ENCODE results near the gene RGPD8.
"Not testable (repeated sequence)": the region's sequence is repeated elsewhere in the genome, so short reads cannot be mapped to it uniquely, and the experiment has no call there.

RGPD8 gene

DNA sequence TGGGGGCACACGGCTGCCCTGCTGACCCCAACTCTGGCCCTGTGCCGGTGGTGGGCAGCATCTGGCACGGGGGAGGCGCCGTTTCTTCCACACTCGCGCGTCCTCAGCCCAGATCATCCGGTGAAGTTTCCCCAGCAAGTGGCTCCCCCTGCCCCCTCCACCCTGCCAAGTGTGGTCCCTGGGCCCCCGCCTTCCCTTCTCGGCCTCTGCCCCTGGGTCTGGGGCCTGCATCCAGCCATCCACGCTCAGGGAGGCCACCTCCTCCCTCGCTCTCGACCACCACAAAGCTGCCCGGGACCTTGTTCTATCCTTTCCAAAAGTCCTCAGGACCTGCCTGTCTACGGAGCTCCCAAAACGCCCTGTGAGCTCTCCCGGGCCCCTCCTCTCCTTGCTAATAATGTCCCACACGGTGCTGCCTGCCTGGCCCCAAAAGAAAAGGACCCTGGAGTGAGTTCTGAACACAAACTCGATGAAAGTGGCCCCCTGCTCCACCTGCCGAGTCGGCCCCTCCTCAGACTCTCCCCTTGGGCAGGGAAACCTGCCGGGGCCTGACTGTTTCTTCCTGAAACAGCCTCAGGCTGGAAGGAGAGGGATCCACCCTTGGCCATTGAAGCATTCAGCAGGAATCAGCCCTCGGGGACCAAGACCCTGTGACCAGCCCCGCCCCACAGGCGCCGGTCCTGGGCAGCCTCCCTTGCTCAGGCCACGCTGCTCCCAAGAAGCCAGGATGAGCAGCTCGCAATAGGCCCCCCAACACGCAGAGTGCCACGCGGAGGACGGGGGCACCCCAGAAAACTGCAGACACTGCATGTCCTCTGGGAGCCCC, 1.7 kb upstream of the RGPD8 start:
- not testable (repeated sequence) for DNase-seq (ENCODE audit: low spot score)

DNA sequence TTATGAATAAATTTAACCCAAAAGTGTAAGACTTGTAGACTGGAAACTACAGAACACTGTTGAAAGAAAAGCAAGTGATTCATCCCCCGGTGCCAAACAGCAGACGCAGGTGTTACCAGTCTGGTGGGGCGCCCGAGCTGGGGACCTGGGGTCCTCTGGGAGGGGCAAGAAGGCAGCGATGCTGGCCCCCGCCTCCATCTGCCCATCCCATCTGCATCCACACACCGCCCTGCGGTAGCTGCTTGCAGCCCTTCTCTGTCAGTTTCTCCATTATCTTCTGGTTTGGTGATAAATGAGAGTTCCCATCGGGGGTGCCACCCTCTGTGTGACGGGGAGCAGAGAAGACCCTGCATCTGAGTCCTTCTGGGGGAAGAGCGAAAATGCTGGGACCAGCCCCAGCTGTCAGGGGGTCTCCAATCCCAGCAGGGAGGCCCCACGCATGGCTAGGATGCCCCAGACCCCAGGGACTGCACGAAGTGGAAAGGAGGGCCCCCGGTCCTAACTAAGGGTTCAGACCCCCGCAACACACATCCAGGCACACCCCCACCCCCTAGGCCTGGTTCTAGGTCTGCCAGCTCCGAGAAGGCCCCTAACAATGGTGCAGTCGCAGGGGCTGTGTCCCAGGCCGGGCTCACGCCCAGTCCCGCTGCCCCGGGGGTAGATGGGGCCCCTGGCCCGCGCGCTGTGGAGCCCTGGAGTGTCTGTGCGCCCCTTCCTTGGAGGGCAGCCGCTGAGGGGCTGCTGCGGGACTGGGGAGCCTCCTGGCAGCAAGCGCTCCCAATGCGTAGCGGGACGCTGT, 686 bp upstream of the RGPD8 start:
- no peak for DNase-seq (ENCODE audit: low spot score)

DNA sequence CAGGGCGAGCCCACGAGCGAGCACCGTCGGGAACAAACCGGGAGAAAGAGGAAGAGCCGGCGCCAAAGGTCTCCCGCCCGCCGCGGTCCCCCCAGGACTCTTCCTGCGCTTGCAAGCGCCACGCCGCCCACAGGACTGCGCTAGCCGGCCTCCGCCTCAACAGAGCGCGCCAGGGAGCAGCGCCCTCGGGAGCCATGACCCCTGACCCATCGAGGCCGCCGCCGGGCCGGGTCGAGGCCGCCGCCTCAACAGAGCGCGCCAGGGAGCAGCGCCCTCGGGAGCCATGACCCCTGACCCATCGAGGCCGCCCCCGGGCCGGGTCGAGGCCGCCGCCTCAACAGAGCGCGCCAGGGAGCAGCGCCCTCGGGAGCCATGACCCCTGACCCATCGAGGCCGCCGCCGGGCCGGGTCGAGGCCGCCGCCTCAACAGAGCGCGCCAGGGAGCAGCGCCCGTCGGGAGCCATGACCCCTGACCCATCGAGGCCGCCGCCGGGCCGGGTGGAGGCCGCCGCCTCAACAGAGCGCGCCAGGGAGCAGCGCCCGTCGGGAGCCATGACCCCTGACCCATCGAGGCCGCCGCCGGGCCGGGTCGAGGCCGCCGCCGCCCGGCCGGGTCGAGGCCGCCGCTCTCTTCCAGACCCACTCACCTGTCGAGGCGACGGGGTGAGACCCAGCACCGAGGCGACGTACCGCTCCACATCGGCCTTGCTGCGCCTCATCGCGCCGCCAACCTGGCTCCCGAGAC, 538 bp downstream of the RGPD8 start:
- DNase-seq (ENCODE audit: low spot score), result peak; percentile 9

DNA sequence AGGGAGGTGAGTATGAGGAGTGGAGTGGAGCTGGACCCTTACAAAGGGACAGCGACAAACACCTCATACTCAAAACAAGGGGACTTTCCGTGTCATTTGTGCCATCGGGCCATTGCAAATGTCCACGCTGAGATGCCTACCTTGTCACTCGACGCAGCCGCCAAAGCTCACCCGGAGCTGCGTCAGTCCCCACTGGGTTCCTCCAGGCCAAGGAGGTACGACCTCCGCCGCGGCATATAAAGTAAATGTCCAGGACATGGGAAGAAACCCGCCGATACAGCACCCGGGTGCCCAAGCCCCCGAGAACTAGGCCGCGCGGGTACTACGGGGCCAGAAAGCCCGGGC, 1.1 kb downstream of the RGPD8 start:
- DNase-seq (ENCODE audit: low spot score), result not testable (repeated sequence)

DNA sequence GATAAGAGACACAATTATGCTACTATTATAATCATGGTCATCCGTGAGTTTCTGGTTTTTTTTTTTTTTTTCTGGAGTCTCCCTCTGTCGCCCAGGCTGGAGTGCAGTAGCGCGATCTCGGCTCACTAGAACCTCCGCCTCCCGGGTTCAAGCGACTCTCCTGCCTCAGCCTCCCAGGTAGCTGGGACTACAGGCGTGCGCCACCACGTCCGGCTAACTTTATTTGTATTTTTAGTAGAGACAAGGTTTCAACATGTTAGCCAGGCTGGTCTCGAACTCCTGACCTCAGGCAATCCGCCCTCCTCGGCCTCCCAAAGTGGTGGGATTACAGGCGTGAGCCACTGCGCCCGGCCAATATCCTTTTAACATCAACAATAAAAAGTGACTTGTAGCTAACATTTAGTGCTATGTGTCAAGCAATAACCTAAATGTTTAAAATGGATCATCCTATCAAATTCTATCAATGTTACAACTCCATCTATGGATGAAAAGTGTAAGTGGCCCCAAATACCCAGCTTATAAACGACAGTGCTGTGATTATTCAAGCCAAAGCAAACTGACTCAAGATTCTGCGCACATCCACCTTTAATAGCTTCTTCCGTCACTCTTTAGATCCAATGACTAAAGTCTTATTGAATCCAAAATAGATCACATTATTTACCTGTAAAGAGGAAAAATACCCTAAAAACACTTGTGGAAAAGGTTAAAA, 1.7 kb downstream of the RGPD8 start:
- DNase-seq (ENCODE audit: low spot score), result not testable (repeated sequence)

DNA sequence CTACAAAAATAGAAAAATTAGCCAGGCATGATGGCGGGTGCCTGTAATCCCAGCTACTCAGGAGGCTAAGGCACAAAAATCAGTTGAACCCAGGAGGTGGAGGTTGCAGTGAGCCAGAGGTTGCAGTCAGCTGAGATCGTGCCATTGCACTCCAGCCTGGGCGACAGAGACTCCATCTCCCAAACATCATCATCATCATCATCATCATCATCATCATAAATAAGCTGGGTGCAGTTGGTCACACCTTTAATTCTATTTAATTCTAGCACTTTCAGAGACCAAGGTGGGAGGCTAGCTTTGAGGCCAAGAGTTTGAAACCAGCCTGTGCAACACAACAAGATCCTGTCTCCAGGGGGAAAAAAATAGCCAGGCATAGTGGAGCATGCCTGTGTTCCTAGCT, 8.9 kb downstream of the RGPD8 start:
- not testable (repeated sequence) for DNase-seq (ENCODE audit: low spot score)

DNA sequence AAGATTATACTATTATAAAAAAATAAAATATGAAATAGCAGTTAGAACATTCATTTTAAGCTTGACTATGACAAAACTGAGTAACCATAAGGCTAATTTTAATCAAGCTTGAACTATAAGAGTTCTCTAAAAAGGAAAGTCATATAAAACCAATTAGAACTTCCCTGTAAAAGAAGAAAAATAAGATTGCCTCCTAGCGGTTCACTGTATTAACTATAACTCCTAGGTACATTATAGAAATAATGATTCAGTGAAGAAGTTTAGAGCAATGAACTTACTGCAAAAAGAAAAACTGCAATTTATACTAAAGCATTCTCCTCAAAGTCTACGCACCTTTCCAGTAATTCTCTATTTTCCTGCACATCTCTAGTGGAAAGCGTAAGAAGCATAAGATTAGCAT, 16.6 kb downstream of the RGPD8 start:
- not testable (repeated sequence) for DNase-seq (ENCODE audit: low spot score)

DNA sequence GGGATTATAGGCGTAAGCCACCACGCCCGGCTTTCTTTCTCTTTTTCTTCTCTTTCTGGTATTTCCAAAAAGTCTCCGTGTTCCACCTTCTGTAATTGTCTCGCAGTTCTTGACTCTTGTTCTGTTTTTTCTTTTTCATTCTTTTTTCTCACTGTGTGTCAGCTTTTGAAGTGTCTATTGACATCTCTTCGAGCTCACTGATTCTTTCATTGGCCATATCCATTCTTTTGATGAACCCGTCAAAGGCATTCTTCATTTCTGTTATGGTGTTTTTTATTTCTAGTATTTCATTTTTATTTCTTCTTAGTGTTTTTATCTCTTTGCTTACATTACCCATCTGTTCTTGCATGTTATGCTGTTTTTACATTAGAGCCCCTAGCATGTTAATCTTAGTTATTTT, 73.4 kb downstream of the RGPD8 start:
- not testable (repeated sequence) for DNase-seq (ENCODE audit: low spot score)

DNA sequence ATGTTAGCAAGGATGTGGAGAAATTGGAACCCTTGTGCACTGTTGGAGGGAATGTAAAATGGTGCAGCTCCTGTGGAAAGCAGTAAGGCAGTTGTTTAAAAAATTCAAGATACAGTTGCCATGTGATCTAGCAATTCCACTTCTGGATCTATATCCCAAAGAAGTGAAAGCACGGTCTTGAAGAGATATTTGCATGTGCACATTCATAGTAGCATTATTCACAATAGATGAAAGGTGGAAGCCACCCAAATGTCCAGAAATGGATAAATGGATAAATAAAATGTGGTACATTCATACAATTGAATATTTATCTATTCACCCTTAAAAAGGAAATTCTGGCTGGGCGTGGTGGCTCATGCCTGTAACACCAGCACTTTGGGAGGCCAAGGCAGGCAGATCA, 79.1 kb downstream of the RGPD8 start:
- DNase-seq (ENCODE audit: low spot score), result not testable (repeated sequence)

DNA sequence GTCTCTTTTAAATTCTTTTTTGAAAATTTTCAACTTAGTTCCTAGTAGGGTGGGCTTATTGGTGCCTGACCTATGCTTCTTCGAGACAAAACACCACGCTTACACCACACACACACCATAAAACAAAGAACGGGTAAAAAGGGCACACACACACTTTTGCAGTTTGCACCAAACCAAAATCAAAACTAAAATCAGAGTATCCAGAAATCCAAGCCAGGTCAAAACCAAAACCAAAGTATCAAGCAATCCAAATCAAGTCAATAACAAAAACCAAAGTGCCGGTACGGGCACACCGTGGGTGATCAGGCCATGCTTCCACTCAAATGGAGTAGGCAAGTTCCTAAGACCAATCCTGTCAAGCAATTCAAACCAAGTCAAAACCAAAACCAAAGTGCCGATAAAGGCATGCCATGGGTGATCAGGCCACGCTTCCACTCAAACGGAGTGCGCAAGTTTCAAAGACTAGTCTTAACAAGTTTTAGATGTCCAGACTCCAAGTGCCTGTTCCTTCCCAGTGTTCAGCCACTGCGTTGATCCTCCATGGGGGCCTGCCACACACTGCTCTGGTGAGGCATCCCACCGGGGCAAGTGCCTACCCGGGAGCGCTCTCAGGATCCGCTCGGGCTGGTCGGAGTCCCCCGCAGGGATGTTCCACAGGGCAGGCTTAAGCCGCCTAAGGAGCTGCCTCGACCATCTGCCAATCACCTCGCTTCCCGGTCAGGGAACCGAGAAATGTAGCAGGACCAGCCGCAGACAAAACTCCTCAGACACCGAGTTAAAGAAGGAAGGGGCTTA, 80.4 kb downstream of the RGPD8 start:
- DNase-seq (ENCODE audit: low spot score), result not testable (repeated sequence)

DNA sequence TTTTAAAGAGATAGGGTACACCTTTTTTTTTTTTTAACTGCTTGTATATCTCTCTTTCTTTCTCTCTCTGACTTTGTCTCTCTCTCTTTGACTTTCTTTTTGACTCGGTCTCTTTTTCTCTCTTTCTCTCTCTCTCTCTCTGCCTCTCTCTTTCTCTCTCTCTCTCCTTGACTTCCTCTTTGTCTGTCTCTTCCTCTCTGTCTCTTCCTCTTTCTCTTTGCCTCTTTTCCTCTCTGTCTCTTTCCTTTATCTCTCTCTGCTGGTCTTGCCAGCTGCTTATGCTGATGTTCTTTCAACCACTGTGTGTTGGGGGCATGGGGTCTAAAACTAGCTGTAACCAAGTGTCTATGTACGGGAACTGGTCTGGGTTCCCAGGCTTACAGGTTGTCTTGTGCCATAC, 81.2 kb downstream of the RGPD8 start:
- not testable (repeated sequence) for DNase-seq (ENCODE audit: low spot score)

DNA sequence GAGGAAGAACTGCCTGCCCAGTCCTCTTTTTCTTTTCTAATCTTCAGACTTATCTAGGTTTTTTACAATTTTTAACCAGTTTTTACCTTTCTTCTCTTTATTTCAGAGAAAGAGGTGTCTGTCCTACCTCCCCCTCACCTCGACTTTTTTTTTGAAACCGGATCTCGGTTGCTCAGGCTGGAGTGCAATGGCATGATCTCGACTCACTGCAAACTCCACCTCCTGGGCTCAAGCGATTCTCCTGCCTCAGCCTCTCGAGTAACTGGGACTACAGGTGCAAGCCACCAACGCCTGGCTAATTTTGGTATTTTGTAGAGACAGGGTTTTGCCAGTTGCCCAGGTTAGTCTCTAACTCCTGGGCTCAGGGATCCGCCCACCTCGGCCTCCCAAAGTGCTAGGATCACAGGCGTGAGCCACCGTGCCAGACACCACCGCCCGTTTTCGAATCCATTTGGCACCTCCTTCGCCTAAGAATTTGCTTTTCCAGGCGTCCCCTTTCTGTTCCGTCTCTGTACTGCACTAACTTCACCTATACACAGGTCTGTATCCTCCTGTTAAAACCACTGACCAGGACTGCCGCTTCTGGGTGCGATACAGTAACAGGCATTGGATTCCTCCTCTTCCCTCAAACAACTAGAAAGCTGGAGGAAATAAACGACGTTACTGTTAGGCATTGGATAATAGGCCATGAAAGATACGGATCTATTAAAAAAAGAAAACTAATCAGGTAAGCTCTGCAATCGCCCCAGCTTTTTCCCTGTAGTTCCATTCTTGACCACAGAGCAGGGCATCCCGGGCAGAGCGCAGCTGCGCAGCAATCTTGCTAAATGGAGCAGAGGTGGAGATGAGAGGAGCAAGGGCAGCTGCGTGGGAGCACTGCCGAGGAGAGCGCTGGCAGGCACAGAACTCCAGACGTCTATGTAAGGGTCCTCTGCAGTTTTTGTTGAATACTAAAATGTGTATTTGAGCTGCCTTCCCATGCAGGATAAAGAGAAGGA, 88.1 kb downstream of the RGPD8 start:
- no peak for DNase-seq (ENCODE audit: low spot score)

DNA sequence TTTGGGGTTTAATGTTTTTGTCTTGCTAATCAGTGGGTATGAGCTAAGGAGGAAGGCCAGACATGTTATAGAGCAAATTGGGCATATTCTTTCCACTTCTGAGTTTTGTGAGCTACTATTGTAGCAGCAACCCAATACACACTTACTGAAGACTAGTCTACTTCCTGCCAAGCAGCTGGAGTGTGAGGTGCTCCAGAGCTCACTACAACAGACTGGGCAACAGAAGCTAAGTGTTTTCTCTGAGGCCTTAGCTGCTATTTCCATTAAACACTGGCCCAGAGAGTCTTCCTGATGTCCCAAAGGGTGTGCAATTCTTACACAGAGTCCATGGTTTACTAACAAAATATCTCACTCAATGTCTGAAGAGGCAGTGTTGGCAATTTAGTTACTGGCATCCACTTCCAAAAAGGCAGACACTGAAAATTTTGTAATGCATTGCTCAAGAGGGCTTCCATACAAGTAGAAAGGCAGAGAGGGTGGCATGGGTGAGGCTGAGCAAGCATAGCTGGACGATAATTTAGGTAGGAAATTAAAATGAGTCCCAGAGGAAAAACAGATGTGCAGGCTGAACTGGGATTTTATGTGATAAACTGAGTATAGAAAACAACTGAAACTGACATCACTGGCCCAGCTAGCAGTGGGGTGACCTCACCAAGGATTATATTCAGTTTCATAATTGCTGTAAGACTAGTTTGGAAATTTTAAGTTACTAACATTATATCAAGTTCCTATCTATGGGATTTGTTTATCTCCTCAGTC, 89.4 kb downstream of the RGPD8 start:
- no peak for DNase-seq (ENCODE audit: low spot score)

DNA sequence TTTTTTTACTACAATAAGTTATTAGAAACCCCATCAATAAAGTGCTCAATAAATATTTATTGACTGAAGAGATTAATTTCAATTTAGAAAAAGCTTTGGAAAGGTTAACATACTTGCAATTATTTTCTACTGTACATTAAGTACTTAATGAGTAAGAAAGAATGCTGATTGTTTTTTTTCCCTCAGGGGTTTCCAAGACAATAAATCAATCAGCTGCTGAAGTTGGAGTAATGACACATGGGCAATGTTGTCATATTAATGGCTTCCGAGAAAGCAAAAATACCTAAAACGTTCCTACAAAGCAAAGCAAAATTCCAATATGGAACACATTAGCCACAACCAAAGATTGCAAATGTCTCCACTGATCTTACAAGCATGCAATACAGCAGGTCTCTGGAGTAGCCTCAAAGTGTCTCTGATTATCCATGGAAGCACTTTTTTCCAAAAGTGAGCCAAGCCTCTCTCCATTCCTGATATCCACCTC, 91.3 kb downstream of the RGPD8 start:
- no peak for DNase-seq (ENCODE audit: low spot score)

DNA sequence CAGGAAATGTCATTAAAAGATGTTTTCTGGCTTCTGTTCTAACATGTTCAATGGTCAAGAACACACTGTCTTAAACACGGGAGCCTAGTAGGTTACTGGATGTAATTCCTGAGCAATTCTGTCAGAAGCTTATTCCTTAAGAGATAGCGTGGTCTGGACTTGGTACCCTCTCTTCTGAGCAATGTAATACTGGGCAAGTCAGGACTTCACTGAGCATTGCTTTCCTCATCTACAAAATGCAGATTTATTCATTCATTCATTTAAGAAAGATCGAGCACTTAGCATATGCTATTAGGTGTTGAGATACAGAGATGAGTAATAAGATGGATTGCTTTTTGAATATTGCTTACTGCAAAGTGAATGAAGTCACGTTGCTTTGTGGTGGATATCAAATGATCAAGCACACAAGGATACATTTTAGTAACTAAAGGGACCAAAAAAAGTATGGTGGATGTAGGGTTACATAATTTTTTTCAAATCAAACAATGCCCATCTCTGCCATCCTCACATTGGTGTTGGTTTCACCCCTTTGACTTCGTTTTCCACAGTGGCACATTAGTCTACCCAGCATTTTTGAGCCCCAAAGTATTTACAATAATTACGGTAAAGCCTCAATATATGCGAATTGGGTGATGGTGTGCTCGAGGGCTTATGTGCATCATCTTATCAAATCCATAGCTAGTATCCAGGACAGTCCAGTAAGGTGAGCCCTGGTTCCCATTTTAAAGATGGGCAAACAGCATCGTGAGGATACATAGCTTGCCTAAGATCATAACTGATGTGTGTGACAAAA, 92.8 kb downstream of the RGPD8 start:
- DNase-seq (ENCODE audit: low spot score), result no peak

DNA sequence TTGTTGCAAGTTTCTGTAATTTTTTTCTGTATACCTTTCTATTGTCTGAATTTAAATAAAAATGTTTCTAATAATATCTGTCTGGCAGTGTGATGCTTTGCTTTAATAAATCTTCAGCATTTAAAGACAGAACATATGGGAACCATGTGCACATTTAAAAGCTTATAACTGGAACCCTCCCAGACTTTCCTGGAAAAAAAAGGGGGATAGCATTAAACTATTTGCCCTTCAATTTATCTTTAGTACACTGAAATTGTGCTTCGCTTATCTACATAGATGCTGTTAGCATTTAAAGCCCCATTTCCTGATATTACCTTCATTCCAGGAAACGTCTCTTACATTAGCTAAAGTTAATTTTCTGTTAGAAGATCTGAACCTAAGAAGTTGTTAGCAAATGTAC, 93.5 kb downstream of the RGPD8 start:
- no peak for DNase-seq (ENCODE audit: low spot score)

DNA sequence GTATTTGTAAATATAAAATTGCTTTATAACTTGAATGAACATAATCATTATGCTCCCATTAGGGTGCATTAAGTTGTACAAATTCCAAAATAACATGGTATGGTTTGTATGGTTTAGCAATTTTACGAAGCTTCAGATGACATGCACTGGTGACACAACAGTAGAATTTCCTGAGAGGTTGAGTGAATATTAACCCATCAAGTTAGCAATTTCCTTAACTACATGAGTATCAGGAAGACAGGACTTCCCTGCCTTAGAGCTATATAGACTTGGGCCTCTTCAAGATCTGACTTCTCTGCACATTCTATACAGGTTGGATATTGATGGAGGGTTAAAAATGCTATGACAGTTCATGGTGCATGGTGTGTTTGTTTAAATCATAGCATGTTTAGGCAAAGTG, 97.8 kb downstream of the RGPD8 start:
- DNase-seq (ENCODE audit: low spot score), result no peak

DNA sequence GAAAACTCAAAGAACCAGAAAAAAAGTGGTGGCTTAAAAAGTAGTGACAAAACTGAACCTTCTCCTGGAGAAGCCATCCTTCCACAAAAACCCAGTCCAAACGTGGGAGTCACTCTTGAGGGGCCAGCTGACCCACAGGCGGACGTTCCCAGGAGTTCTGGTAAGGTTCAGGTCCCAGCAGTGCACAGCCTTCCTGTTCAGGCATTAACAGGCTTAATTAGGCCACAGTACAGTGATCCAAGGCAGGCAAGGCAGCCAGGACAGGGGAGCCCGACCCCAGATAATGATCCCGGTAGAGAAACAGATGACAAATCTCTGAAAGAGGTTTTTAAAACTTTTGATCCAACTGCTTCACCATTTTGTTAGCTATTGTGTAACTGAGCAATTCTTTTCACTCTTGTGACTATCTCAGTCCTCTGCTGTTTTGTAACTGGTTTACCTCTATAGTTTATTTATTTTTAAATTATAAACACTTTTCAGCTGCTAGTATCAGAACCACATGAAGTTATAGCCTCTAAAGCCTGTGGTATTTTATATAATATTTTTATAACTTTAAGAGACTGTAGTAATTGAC, 101.2 kb downstream of the RGPD8 start:
- DNase-seq (ENCODE audit: low spot score), result no peak
